ENCODE measurements around the gene IFT172. TPM values are rescaled to one million over a fixed set of nuclear protein-coding genes. Genes with fewer than 3 reads are reported as not detected.

IFT172 gene
- total and polyA plus RNA-seq, 2 donors (not counting 3 experiments of a cell fraction or from before 2014, with no cell fraction given): 29.4 to 34.1 TPM

GRCh38 chr2:27422958-27423357 is 66.6 kb downstream of the IFT172 start:
- dilution Hi-C loops (cut with MboI; ENCODE audit: extremely low pct_ligation_motif_present, low sequenced_read_pairs): no loop called here
- H3K4me3 ChIP-seq (replicated peaks in 1 of 3; ENCODE audit: insufficient read depth in 1 of 3, low read depth in 1 of 3, low read length in 3 of 3): no peak overlapping the region

DNA sequence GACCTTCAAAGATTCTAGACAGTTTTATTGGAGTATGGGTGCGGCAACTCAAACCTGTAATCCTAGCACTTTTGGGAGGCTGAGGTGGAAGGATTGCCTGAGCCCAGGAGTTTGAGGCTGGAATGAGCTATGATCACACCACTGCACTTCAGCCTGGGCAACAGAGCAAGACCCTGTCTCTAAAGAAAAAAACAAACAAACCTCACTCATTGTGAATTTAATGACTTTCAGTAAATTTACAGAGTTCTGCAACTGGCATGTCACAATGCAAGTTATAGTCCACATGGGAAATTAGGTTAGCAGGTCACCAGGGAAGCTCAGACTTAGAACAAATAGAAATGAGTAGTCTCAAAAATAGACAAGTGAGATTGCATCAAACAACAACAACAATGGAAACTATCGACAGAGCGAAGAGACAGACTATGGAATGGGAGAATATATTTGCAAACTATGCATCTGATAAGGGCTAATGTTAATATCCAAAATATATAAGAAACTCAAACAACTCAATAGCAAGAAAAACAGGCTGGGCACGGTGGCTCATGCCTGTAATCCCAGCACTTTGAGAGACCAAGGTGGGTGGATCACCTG is 67.8 kb downstream of the IFT172 start:
- no peak overlapping the region for H2AFZ ChIP-seq (ENCODE audit: low read depth, low read length)
- dilution Hi-C loops (cut with MboI; ENCODE audit: extremely low pct_ligation_motif_present, low sequenced_read_pairs): no loop called here
- DNase-seq (ENCODE audit: low read depth, low spot score): no peak
- H3K4me2 ChIP-seq (ENCODE audit: insufficient read depth, low read length): no peak overlapping the region
- H3K79me2 ChIP-seq (ENCODE audit: control insufficient read depth, insufficient read depth, low read length): no peaks in the 10 kb centered on the region
- no TSS peak for BruUV-seq (replicated peaks)
- H3K27me3 ChIP-seq (ENCODE audit: control insufficient read depth in 2 of 2, insufficient read depth in 2 of 2, low read length in 2 of 2): no peaks in the 10 kb centered on the region
- CTCF ChIA-PET: no interaction called here
- H4K20me1 ChIP-seq (replicated peaks; ENCODE audit: control insufficient read depth, extremely low read depth, insufficient read depth, low read length): no peaks in the 10 kb centered on the region
- H3K9me1 ChIP-seq (replicated peaks; ENCODE audit: control insufficient read depth, extremely low read depth, insufficient read depth, low read length): no peaks in the 10 kb centered on the region
- H3K4me3 ChIP-seq (replicated peaks in 1 of 3; ENCODE audit: insufficient read depth in 1 of 3, low read depth in 1 of 3, low read length in 3 of 3): no peak overlapping the region
- no peak for TF ChIP-seq MAX (IDR thresholded peaks at IDR 0.05; ENCODE audit: insufficient read depth, insufficient read length)
- TF ChIP-seq POLR2A (IDR thresholded peaks at IDR 0.05; ENCODE audit: low read depth, low read length): no peak
- POLR2A ChIA-PET: no interaction called here
- H3K27ac ChIP-seq (ENCODE audit: insufficient read depth, low read depth, low read length): no peak overlapping the region
- no peaks in the 10 kb centered on the region for H3K4me1 ChIP-seq (ENCODE audit: control insufficient read depth, extremely low read depth, insufficient read depth, low read length)
- H3K36me3 ChIP-seq (ENCODE audit: control insufficient read depth in 2 of 2, extremely low read depth in 1 of 2, insufficient read depth in 2 of 2, low read length in 2 of 2): no peaks in the 10 kb centered on the region
- no peak for FAIRE-seq
- H3K9ac ChIP-seq (replicated peaks; ENCODE audit: extremely low read depth, insufficient read depth, low read length): no peak overlapping the region
- intact Hi-C loops (cut with micrococcal nuclease): no loop called here
- no peaks in the 10 kb centered on the region for H3K9me3 ChIP-seq (replicated peaks; ENCODE audit: control insufficient read depth, insufficient read depth, low read length)

More at GRCh38 chr2:27422958-27423357, 66.6 kb downstream of the IFT172 start:
- no peak for FAIRE-seq
- TF ChIP-seq, protein P1, sequence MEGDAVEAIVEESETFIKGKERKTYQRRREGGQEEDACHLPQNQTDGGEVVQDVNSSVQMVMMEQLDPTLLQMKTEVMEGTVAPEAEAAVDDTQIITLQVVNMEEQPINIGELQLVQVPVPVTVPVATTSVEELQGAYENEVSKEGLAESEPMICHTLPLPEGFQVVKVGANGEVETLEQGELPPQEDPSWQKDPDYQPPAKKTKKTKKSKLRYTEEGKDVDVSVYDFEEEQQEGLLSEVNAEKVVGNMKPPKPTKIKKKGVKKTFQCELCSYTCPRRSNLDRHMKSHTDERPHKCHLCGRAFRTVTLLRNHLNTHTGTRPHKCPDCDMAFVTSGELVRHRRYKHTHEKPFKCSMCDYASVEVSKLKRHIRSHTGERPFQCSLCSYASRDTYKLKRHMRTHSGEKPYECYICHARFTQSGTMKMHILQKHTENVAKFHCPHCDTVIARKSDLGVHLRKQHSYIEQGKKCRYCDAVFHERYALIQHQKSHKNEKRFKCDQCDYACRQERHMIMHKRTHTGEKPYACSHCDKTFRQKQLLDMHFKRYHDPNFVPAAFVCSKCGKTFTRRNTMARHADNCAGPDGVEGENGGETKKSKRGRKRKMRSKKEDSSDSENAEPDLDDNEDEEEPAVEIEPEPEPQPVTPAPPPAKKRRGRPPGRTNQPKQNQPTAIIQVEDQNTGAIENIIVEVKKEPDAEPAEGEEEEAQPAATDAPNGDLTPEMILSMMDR (IDR thresholded peaks at IDR 0.05; ENCODE audit: extremely low read depth in 1 of 2, insufficient read depth in 1 of 2, low read depth in 1 of 2, low read length in 2 of 2): no peak
- no peak for TF ChIP-seq GATA2 (IDR thresholded peaks at IDR 0.05; ENCODE audit: insufficient read depth, insufficient read length, low read depth, low read length)
- TF ChIP-seq JUN (IDR thresholded peaks at IDR 0.05; ENCODE audit: borderline replicate concordance, insufficient read depth, insufficient read length, low read depth): no peak
- Histone ChIP-seq H3K27me3 (ENCODE audit: control insufficient read depth in 2 of 2, insufficient read depth in 2 of 2, low read length in 2 of 2) (no peaks in the 10 kb centered on the region), H3K4me1 (ENCODE audit: control insufficient read depth, extremely low read depth, insufficient read depth, low read length) (peaks cover 6% of the 10 kb centered on the region), H4K20me1 (replicated peaks; ENCODE audit: control insufficient read depth, extremely low read depth, insufficient read depth, low read length) (no peaks in the 10 kb centered on the region), H3K36me3 (ENCODE audit: control insufficient read depth in 2 of 2, extremely low read depth in 1 of 2, insufficient read depth in 2 of 2, low read length in 2 of 2) (no peaks in the 10 kb centered on the region), H2AFZ (ENCODE audit: low read depth, low read length) (no peak overlapping the region), H3K27ac (ENCODE audit: insufficient read depth, low read depth, low read length) (no peak overlapping the region), H3K4me2 (ENCODE audit: insufficient read depth, low read length) (no peak overlapping the region), H3K9me3 (replicated peaks; ENCODE audit: control insufficient read depth, insufficient read depth, low read length) (no peaks in the 10 kb centered on the region), H3K9ac (replicated peaks; ENCODE audit: extremely low read depth, insufficient read depth, low read length) (no peak overlapping the region), H3K9me1 (replicated peaks; ENCODE audit: control insufficient read depth, extremely low read depth, insufficient read depth, low read length) (no peaks in the 10 kb centered on the region), H3K79me2 (ENCODE audit: control insufficient read depth, insufficient read depth, low read length) (no peaks in the 10 kb centered on the region)
- CTCF ChIA-PET: no interaction called here
- POLR2A ChIA-PET: no interaction called here
- BruUV-seq (replicated peaks): no TSS peak
- intact Hi-C loops (cut with micrococcal nuclease): no loop called here
- no peak for DNase-seq (ENCODE audit: low read depth, low spot score)
